Glomerular visceral epithelial cell (primary cell): ENCODE data around the gene SPATA6L.

Experiments used
- DNase-seq: peaks from one replicate; pipeline ENCODE4 v3.0.0-alpha.2; 2016; ENCODE audit errors: extremely low spot score

Gene SPATA6L

DNA sequence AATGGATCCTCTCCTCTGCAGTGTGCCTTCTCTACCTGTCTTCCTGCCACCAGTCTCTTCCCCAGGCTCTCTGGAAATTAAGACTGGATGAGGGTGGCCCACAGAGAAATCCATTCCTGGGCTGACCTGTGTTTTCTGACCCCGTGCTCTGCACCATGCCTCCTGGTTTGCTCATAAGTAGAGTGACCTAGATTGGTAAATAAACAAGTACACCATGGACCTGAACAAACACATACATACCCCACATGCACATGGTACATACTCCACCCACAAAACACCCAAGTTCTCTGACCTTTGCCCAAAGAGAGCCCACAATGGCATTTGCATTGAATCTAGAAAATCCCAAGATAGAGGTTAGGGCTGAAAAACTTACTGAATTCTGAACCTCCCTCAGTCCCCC lies 81.6 kb downstream of the SPATA6L start:
- no peak for DNase-seq

DNA sequence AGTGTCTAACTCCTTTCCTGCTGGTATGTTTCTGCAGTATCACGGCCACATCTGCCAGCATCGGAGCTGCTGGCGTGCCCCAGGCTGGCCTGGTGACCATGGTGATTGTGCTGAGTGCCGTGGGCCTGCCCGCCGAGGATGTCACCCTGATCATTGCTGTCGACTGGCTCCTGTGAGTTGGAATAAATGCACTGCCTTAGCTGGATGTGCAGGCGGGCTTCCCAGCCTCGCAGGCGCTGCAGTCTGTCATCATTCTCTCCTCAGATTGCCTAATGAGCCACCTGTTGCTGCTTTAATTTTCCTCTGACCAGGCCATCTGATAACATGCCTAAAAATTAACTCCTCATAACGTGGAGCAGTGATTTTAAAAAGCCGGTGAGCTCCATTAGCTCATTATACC lies 83.3 kb downstream of the SPATA6L start:
- DNase-seq, result no peak

DNA sequence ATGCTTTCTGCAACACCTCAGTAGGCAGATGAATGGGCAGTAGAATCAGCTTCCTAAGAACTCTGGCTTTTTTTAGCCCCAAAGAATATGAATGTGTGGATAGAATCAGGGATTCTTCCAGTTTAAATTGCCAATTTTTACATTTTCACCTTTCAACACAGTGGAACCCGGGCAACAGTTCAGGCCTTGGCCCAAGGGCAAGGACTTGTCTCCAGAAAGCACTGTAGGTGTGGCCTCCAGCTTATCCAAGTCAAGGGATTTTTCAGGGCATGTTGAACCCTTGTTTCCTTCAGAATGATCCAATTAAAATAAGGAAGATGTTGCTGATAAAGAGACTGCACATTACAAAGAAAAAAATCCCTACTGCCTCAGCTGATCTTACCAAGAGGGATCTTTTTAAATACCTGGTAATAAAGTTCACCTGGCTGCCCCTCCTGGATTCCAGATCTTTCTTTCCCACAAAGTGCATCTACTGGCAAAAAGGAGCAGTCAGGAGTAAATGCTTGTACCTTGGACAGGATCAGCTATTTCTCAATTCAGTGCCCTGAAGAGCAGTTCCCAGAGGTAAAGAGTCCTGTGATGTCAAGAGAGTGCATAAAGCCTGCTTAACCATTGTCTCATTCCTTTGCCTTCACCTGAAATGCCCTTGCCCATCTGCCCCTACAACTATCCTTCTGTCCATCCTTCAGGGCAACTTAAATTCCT lies 84.3 kb downstream of the SPATA6L start:
- no peak for DNase-seq

DNA sequence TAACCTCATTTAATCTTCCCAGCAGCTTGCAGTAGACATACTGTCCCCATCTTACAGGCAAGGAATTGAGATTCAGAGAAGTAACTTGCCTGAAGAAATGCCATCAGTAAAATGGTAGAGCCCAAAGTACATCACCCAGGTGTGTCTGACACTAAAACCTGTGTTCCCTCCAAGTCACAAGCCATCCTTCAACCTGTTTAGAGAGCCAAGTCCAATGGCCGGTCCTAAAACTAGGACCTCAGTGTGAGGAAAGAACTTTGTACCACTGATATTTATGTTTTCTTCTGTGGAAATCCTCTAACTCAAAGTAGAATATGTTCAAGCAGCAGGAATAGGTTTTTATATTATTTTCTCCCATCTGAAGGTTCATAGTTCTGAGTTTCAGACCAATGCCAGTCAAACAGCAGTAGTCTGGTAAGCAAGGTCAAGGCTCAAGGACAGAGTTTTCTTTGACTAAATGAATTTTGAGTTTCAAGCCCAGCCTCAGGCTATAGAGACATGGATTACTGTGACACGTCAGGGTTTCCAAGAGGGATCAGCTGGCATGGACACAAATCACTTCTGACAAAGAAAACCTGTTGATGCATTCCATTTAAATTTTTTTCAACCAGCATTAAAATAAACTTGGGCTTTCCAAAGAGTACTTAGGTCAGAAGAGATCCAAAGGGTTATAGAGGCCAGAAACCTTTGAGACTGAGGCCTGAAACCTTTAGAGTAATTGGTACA lies 85.1 kb downstream of the SPATA6L start:
- DNase-seq, result no peak

DNA sequence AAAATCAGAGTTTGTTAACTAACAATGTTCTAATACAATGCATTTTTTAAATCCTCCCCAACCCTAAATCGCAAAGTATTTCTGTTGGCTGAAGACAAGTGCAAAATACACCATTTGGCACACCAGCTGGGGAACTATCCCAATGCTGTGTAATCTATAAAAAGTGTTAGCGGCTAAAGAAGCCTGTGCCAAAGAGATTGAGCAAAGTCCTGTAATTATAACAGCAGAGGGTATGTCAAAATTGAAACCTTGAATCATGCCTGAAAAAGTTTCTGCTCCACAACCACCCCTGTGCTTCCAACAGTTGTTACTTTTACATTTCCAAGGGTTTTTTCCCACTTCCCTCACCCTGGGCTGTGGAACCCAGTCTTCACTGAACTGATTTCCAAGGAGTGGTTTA lies 87.3 kb downstream of the SPATA6L start:
- no peak for DNase-seq

DNA sequence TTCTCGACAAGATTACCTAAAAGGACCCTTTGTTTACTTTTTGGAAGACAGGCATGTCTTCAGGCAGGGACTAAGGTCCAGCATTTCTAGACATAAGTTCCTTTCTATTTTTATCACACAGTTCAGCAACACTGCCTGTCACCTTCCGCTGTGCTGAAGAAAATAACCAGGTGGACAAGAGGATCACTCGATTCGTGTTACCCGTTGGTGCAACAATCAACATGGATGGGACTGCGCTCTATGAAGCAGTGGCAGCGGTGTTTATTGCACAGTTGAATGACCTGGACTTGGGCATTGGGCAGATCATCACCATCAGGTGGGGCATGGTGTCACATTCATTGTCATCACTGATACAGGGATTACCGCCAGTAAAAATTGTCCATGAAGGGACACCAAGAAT lies 89.8 kb downstream of the SPATA6L start:
- DNase-seq, result no peak

DNA sequence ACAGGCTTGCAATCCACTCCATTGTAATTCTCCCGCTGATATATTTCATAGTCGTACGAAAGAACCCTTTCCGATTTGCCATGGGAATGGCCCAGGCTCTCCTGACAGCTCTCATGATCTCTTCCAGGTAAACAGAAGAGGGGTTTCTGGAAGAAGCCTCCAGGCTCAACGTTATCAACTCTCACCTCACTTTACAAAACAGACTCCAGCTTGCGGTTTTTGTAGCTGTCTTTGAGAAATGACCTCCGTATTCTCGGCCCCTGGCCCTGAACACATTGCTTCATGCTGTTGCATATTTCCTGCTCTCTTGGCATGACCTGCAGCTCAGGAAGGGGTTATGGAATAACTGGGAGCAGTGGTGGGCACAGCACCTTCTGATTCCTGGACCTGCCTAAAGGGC lies 90.3 kb downstream of the SPATA6L start:
- DNase-seq, result no peak

DNA sequence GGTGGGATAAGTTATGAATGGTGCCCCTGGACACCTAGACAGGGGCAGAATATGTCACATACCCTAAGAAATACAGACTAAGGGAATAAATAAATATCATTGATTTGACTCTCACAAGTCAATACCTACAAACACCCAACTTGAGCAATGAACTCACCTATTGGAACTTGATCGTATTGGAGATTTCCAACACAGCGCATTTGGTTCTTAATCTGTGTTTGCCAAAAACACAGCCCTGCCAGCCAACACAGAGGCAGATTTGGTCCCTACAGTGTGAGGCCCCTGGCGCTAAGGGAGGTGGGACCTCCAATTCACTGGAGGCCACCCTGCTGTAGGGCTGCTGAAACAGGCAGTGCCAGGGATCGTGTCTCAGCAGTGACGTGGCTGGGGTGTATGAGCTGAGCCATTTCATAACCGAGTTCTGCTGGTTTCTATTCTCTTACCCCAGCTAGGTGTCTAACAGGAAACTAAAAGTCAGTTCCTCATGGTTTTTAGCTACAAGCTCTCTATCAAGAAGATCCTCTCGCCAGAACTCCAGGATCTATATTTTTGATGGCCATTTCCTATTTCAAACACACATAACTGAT lies 91.5 kb downstream of the SPATA6L start:
- DNase-seq, result no peak

DNA sequence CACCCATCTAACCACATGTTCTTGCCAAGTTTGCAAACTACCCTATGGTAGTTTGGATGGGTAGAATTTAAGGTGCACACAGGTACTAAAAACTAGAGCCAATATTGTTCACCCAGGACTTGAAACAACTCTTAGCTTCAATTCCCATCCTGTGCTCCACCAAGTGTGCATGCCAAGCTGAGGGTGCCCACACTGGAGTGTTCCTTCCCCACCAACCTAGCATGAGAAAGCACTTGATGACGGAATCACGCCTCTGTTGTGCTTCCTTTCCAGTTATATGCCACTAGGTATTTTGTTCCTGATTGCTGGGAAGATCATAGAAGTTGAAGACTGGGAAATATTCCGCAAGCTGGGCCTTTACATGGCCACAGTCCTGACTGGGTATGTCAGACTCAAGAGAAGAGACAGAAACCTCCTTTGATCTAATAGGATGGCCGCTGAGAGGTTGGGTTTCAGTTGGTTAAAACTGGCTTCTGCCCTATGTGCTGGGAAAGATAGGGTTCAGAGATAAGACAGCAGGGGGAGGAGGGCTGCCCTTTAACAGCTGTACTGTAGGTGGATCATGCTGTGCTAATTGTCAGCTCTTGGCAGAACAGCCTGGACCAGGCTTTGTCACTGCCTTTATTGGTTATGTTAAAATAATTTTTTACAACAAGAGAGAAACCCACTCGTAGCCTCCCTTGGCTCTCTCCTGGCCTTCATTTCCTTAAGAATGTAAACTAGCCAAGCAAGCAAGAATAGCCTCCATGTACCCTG lies 92.5 kb downstream of the SPATA6L start:
- DNase-seq, result no peak

DNA sequence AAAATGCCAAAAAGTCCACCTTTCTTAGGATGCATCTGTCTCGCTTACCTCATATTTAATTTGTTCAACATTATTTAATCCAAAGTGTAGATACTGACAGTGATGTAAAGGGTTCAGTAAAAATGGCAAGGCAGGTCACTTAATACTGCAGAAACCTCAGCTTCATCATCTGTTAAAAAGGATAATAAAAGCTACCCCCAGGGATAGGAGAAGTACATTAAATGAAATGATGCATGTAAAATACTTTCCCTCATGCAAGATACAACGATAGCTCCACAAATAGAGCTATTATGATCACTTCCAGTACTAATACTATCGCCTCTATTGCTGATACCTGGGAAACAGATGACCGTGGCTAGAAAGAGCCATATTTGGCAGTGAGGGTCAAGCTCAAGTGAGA lies 93.1 kb downstream of the SPATA6L start:
- DNase-seq, result no peak

DNA sequence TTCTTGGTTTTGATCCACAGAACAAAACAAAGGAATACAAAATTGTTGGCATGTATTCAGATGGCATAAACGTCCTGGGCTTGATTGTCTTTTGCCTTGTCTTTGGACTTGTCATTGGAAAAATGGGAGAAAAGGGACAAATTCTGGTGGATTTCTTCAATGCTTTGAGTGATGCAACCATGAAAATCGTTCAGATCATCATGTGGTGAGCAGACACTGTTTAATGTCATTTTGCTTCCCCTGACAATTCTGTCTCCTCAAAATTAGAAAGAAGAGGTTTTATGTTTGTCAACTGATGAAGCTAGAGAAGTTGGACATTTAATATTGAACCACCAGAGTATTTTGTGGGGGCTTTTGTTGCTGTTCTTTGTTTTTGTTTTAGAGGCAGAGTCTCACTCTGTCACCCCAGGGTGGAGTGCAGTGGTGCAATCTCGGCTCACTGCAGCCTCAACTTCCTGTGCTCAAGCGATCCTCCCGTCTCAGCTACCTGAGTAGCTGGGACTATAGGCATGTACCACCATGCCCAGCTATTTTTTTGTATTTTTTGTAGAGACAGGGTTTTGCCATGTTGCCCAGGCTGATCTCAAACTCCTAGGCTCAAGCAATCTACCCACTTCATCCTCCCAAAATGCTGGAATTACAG lies 94.0 kb downstream of the SPATA6L start:
- DNase-seq, result no peak

DNA sequence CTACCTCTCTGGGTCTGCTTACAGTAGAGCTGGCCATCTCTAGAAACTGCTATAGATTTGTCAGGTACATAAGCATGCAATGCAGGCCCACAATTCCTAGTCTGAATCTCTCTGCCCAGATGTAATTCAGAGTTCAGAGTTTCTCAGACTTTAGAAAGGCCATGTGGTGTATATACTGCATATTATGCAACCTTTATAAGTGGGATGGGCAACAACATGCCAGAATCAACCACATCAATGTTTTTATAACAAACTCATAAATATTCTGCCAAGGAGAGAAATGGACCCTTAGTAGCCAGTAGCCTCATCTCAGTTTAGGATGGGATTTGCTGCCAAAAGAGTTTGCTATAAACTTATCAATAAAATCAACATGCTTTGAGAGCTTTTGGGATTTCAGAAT lies 97.2 kb downstream of the SPATA6L start:
- DNase-seq, result no peak

DNA sequence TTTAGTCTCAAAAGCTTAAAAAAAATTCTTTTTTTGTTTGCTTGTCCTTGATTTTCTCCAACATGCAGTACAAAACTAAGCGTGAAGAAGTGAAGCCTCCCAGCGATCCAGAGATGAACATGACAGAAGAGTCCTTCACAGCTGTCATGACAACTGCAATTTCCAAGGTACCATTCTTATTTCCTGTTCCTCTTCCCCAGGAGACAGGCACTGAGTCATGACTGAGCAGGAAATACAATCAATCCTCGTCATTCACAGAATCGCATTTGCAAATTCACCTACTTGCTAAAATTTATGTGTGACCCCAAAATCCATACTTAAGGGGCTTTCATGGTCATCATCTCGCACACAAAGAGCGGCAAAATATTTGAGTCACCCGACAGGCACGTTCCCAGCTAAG lies 98.7 kb downstream of the SPATA6L start:
- no peak for DNase-seq

DNA sequence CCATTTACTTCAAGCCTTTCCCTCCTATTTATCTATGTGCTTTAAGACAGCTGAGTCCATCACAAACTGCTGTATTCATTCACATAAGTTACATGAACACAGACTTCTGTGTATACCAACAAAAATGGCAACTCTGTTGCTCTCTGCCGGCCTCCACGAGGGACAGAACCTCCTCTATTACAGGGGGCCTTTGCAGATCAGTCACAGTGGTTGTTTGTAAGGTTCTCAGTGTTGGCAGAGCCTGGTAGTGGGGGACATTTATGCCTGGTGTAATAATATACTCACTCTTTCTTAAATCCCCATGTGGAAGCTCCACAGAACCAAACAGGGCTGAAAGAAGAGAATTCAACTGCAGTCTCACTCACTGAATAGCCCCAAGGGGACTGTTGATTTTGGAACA lies 99.5 kb downstream of the SPATA6L start:
- no peak for DNase-seq

DNA sequence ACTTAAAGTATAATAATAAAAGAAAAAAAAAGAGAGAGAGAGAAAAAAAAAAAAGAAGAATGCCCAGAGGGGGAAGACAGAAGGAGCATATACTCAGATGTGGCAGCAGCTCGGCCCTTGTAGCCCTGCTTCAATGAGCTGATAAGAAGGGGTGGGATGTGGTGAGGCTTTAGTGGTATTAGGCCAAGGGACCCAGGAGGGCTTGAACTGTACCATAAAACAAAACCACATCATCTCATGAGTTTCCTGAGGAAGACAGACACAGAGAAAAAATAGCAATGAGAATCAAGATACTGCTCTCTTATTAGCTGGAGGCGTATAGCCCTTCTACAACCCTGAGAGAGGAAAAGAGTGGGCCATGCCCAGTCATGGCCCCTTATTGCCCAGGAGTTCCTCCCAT lies 103.2 kb downstream of the SPATA6L start:
- DNase-seq, result no peak

DNA sequence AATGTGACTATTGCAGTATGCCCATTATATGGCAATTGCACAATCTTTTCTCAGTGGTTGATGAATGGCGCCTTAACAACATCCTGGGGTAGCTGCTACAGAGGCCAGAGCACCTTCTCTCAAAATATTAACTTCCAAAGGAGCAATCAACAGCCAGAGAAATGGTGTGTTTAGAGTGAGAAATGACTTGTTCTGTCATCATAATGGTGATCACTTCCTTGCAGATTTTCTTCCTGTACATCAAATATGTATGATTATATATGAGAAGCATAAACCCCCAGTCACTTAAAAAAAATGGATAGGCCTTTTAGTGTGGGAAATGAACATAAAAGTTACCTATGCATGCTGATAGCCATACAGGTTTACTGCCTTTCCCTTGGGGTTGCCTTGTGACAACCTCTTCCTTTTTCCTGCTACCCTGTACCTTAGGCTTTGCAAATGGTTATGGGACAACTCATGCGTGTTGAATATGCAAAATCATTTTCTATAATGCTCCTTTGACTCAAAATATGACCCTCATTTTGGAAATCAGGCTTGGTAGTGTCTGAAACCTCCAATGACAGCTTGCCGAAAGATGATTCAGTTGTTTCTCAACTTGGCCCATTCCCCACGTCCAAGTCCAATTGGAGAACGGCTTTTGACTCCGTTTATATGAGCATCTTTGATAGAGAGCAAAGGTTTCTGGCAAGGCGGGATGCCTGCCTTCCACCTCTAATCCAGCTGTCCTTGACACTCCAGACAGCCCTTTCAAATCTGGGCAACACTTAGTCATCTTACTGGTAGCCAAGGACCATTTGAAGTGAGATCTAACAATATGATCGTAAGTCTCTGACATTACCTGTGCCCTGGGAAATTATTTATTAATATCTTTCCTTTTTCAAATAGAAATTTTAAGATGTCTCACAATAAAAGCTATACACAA lies 106.8 kb downstream of the SPATA6L start:
- no peak for DNase-seq

DNA sequence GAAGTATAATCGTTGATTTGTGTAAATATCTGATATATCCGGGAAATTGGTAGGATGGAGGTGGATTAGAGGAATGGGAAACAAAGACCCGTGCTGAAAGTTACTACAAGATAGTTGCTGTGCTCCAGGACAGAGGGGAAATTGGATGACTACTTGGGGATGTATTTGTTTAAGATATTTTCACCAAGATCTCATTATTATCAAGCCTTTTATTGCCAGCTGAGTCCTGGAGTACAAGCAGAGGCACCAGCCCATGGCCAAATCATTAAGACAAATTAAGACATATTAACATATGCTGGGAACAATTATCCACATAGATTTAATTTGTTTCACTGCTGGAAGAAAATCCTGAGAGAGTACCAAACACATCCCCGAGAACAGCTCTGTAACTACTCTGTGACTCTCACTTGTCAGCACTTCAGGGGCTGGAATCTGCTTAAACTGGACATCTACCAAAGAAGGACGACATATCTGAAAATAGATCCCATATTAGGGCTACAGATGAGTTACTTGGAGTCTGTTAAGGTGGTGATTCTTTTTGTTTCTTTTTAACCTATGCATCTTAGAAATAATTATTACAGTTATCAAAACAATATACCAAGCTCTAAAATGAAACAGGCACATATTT lies 107.8 kb downstream of the SPATA6L start:
- DNase-seq, result no peak

DNA sequence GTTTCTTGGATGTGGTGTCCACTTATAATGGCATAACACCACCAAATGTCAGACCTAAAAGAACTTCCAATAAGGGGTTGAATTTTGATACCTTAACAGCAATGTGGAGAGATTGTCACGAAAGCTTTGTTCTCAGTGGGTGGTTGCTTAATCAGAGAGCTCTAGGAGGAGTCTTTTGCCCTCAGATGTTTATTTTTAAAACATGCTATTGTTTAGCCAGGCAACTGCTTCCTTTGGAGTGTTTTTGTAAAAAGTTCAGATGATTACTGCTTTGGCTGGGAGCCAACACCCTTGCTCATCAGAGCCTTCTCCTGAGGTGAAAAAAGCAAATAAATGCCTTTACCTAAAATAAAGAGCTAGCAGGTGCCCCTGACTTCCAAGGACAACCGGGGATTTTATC lies 111.0 kb downstream of the SPATA6L start:
- DNase-seq, result no peak

DNA sequence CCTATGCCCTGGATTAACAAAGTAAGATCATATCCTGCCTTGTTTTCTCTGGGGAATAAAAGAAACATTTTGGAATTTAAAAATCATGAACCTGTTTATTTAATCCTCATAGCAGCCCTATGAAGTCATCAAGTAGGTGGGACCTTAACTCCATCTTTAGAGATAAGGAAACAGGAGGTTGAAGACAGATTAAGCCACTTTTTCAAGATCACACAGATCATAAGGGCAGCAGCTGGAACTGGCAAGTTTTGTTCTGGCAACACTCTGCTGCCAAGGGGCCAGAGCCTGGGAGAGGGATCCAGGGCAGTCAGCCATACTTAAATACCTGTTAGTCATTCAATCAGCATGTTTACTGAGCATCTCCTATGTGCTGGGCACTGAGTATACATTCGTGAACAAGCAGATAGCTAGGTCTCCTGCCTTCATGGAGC lies 112.3 kb downstream of the SPATA6L start:
- DNase-seq, result peak; percentile 15

DNA sequence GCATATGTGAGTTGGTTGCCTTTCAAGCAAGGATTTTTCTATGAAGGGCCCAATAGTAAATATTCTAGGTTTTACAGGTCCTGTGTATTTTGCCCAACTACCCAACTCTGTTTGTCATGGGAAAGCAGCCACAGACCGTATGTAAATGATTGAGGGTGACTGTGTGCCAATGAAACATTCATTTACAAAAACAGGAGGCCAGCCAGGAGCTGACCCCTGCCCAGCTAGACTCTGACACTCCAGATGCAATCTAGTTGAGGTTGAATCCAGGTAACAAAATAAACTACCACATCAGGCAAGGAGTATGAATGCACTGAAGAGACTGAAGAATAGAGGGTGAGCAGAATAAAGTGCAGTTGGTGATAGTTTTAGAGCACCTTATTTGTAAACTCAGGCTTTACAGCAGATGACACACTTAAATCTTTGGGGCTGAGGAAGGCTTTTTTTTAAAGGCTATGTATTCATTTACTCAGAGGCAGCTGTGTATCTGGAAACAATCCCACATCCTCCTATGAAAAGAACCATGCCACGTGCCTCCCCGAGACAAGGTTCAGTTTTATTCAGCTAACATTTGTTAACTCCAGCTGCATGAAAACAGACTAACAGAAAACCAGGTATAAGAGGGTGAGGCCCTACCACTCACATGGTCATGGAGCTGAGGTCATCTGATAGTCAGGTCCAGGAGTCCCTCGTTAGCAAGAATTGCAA lies 115.3 kb downstream of the SPATA6L start:
- no peak for DNase-seq
